ENCODE measurements around the gene RAB11A.

The RAB11A gene

GRCh38 chr15:65887565-65887964 is 18.3 kb downstream of the RAB11A start:
- DNase-seq: no peak

GRCh38 chr15:65888981-65889380 is 19.7 kb downstream of the RAB11A start:
- DNase-seq: no peak

GRCh38 chr15:65893060-65893459 is 23.8 kb downstream of the RAB11A start:
- no peak for DNase-seq

GRCh38 chr15:65896236-65896635 is 26.9 kb downstream of the RAB11A start:
- DNase-seq: no peak

- DNase-seq: no peak
Measured at GRCh38 chr15:65900488-65900887, 31.2 kb downstream of the RAB11A start.

- DNase-seq: no peak
Measured at GRCh38 chr15:65901336-65901735, 32.0 kb downstream of the RAB11A start.

- no peak for DNase-seq
Measured at GRCh38 chr15:65901836-65902235, 32.5 kb downstream of the RAB11A start.

- DNase-seq: peak; percentile 32
Measured at GRCh38 chr15:65902373-65902772, 33.1 kb downstream of the RAB11A start.

GRCh38 chr15:65903296-65904073 is 34.2 kb downstream of the RAB11A start:
- no peak for DNase-seq

GRCh38 chr15:65904301-65904700 is 35.0 kb downstream of the RAB11A start:
- DNase-seq: no peak

GRCh38 chr15:65906396-65906795 is 37.1 kb downstream of the RAB11A start:
- DNase-seq: no peak

- no peak for DNase-seq
Measured at GRCh38 chr15:65907661-65908060, 38.4 kb downstream of the RAB11A start.

- no peak for DNase-seq
Measured at GRCh38 chr15:65908876-65909275, 39.6 kb downstream of the RAB11A start.

- no peak for DNase-seq
Measured at GRCh38 chr15:65909831-65910230, 40.5 kb downstream of the RAB11A start.

- no peak for DNase-seq
Measured at GRCh38 chr15:65910341-65910740, 41.0 kb downstream of the RAB11A start.

- no peak for DNase-seq
Measured at GRCh38 chr15:65912235-65912634, 42.9 kb downstream of the RAB11A start.

GRCh38 chr15:65913631-65914199 is 44.4 kb downstream of the RAB11A start:
- DNase-seq: no peak

- DNase-seq: no peak
Measured at GRCh38 chr15:65914386-65914785, 45.1 kb downstream of the RAB11A start.

- no peak for DNase-seq
Measured at GRCh38 chr15:65914981-65915925, 46.0 kb downstream of the RAB11A start.

- no peak for DNase-seq
Measured at GRCh38 chr15:65916041-65916663, 46.9 kb downstream of the RAB11A start.

- DNase-seq: no peak
Measured at GRCh38 chr15:65916664-65917406, 47.5 kb downstream of the RAB11A start.

GRCh38 chr15:65917407-65917756 is 48.1 kb downstream of the RAB11A start:
- no peak for DNase-seq

All from KG1 (cell line).